Measurements from ENCODE around the gene DOCK4.

DNA sequence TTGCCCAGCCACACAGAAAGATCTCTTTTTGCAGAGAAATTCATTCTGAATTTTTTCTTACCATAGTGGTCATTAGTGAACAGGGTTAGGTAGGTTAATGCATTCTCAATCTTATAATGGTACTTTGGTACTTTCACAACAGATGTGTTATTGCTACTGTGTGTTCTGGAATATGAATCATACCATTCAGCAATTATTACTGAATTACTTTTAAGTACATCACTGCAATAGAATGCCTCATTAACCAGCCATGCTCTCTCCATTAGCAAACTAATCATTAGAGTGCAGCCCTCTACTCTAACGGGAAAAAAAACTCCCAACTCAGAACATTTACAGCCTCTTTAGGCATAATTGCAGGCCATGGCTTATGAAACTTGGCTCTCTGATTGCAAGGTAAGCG, 102.1 kb downstream of the DOCK4 start:
- TF ChIP-seq, protein P1, sequence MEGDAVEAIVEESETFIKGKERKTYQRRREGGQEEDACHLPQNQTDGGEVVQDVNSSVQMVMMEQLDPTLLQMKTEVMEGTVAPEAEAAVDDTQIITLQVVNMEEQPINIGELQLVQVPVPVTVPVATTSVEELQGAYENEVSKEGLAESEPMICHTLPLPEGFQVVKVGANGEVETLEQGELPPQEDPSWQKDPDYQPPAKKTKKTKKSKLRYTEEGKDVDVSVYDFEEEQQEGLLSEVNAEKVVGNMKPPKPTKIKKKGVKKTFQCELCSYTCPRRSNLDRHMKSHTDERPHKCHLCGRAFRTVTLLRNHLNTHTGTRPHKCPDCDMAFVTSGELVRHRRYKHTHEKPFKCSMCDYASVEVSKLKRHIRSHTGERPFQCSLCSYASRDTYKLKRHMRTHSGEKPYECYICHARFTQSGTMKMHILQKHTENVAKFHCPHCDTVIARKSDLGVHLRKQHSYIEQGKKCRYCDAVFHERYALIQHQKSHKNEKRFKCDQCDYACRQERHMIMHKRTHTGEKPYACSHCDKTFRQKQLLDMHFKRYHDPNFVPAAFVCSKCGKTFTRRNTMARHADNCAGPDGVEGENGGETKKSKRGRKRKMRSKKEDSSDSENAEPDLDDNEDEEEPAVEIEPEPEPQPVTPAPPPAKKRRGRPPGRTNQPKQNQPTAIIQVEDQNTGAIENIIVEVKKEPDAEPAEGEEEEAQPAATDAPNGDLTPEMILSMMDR (IDR thresholded peaks at IDR 0.05), result no peak
- no peak for TF ChIP-seq POLR2A (IDR thresholded peaks at IDR 0.05)

All from thyroid gland (tissue), 4 donors.